Loucy (cell line): ENCODE measurements around the gene ATP13A4.

Experiments
- CTCF ChIP-seq: fragments of 200-600 bp; sonication (generic); conservative IDR thresholded peaks from 2 replicates; pipeline ENCODE4 v1.5.1; 2014; ENCODE audit warnings: mild to moderate bottlenecking, antibody characterized with exemption, low read length
- EZH2phosphoT487 ChIP-seq: fragments of 200-600 bp; IDR thresholded peaks from 2 replicates; pipeline ENCODE4 v1.6.1; 2018; ENCODE audit warnings: antibody characterized with exemption, mild to moderate bottlenecking, moderate library complexity, borderline replicate concordance

GRCh38 chr3:193544289-193544688 lies 10.4 kb downstream of the ATP13A4 start:
- no peak for TF ChIP-seq CTCF
- TF ChIP-seq EZH2phosphoT487: no peak
